GM18502 (cell line): Measurements from ENCODE around the gene INAVA.

Source experiments
- ATAC-seq: cut with Tn5 transposase; IDR thresholded peaks from one replicate; pipeline ENCODE4 v1.9.1; 2021; ENCODE audit warnings: mild to moderate bottlenecking; ENCODE audit not compliant: unreplicated experiment, poor library complexity

INAVA gene, protein sequence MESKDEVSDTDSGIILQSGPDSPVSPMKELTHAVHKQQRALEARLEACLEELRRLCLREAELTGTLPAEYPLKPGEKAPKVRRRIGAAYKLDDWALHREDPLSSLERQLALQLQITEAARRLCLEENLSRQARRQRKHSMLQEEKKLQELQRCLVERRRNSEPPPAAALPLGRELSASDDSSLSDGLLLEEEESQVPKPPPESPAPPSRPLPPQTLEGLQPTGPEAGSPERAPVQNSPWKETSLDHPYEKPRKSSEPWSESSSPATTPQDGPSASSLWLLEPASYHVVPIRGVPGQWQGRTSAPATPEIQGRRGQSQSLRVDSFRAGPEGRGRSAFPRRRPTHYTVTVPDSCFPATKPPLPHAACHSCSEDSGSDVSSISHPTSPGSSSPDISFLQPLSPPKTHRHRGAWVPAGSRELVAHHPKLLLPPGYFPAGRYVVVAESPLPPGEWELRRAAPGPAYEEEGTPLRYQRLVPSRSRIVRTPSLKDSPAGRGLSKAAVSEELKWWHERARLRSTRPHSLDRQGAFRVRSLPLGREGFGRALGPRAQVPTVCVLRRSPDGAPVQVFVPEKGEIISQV

DNA sequence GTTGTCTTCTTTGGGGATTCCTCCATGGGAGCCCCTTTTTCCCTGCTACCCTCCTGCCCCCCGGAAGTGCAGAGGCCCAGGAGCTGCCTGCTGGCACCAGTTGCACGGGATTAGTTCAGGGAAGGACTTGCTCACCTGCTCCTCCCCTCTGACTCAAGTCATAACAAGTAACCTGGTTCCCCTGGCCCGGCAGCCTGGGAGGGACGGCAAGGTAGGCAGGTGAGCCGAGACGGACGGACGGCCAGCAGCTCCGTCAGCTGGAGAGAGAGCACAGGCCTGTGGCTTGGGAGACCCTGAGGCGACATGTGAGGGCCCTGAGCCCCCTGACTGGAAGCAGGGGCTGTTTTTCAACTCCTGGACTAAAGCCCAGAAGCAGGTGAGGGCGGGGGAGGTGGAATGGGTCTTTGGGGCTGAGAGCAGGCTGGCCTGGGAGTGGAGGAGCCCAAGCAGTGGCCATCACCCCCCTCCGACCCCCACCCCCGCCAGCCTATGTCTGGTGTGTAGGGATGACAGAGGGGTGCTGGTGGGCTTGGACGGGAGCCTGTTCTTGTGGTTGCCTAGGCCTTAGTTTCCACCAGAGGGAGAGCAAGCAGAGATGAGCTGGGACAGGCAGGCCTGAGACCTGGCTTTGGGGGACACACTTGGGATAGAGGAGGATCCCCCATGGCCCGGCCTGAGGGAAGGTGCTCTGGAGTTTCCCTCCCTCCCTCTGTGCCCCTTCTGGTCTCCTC is at the start of gene INAVA:
TSS of gene INAVA (plus strand) at position 189 of the 731 bp plus-strand sequence. CDS start 3,501 bp downstream, outside the sequence.
- ATAC-seq: no peak

DNA sequence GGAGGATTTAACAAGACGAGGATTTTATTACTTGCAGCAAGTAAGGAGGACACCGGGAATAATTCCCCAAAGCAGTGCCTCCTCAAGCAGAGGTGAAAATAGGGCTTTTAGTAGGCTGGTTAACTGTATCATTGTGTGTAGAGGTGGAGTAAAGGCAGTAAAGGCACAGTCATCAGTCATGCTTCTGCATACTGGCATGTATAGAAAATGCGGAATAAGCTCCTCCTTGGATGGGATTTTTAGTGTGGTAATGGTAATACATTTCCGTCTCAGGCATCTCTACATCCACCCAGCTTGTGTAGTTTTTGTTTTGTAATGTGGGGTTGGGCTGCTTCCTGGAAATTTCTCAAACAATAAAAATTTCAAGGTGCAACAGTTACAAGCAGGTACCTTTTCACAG is 49.3 kb upstream of the INAVA start:
- no peak for ATAC-seq

DNA sequence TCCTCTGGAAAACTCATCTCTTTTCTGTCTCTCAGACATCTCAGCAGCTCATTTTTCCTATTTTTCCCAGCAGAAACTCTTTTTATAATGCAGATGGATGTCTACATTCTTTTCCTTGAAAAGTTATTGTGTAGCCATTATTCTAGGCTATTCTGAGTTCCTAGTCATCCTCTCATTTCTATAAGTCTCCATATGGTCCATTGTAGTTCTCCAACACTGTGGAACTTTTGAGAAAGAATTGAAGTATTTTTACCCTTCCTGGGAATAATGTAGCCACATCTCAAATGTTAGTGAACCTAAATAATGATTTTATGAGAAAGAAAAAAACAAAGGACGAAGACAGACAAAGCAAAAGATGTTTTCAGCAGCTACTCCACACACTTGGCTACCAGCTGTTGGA is 48.3 kb upstream of the INAVA start:
- ATAC-seq: no peak

DNA sequence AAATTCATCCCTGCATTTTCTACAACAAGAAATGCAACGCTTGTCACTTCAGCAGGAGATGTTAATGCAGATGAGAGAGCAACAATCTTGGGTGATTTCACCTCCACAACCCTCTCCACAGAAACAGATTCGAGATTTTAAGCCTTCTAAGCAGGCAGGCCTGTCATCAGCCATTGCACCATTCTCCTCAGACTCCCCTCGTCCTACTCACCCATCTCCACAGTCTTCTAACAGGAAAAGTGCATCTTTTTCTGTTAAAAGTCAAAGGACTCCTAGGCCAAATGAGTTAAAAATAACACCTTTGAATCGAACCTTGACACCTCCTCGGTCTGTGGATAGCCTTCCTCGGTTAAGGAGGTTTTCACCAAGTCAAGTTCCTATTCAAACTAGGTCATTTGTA is 45.3 kb upstream of the INAVA start:
- no peak for ATAC-seq

DNA sequence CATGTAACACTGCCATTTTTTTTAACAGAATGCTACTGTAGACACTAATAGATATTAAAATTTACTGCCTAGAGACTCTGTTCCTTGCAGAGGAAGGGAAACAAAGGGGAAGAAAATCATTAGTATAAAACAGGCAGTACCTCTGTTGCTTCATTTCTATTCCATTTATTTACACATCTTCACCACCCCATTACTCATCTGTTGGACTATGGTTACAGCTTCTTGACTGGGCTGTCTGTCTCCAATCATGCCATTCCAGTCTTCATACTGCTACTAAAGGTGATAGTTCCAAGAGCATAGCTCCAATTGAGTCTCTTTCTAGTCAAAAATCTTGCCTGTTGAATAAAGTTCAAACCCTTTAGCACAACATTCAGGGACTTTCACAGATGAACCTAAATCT is 44.1 kb upstream of the INAVA start:
- ATAC-seq: no peak

DNA sequence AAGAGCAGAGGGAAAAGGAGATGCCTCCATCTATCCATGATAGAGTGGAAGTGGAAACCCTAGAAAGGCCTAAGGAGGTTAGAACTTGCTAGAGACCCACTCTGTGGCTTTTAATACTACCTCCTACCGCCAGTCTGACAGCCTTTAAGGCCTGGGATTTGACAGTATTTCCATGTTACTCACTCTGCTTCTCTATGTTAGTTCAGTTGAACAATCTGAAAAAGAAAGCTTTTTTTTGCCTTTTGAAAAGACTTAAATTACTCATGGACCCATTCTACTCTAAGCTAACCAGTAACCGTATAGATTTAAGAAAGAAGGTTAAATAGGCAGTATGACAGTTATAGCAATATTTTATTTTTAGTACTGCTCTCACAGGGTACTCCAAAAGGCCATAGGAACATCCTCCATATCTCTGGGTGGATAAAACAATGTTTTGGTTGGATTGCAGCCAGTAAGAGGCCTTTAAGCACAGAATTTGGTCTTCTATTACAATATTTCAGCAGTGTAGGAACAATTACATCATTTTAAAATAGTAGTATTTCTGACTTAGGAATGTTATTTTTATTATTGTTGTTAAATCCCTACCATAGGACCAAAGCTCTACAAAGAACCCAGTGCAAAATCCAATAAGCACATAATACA is 37.9 kb upstream of the INAVA start:
- ATAC-seq: no peak

DNA sequence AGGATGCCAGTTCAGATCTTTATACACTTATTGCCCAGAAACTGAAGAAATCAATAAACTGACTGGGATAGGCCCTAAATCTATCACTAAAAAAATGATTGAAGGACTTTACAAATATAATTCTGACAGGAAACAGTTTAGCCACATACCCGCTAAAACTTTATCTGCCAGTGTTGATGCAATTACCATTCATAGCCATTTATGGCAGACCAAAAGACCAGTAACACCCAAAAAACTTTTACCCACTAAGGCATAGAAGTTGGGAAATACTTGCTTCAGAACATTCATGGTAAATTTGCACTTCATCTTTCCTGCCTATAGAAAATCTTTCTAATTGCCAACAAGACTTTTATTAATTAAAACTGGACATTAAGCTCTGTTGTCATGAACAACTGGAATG is 36.9 kb upstream of the INAVA start:
- ATAC-seq: no peak

DNA sequence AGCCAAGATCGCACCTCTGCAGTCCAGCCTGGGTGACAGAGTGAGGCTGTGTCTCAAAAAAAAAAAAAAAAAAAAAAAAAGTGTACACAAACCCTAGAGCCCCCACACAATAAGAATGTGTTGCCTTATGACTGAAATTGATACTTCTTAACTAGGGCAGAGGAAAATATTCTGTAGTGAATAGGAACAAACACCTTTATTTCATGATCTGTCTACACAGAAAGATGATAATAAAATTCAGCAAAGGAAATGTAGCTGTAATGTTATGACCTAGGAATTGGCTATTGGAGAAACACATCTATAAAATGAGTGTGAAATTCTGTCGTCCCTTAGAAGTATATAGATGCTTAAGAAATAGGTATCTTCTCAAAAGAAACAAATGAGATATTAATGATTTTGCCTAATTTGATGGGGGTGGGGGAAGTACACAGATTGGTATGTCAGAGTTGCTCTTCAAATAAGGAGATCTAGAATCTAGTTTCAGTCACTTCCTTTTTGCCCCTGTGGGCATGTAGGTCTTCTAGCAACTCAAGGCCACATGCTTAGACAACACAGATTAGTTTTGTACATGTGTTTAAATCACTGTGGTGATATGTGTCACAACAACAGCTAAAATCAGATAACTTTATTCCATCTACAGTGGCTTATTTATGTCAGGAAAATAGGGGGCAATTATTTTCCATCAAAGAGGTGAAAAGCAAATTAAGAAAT is 32.6 kb upstream of the INAVA start:
- ATAC-seq: peak; percentile 34

DNA sequence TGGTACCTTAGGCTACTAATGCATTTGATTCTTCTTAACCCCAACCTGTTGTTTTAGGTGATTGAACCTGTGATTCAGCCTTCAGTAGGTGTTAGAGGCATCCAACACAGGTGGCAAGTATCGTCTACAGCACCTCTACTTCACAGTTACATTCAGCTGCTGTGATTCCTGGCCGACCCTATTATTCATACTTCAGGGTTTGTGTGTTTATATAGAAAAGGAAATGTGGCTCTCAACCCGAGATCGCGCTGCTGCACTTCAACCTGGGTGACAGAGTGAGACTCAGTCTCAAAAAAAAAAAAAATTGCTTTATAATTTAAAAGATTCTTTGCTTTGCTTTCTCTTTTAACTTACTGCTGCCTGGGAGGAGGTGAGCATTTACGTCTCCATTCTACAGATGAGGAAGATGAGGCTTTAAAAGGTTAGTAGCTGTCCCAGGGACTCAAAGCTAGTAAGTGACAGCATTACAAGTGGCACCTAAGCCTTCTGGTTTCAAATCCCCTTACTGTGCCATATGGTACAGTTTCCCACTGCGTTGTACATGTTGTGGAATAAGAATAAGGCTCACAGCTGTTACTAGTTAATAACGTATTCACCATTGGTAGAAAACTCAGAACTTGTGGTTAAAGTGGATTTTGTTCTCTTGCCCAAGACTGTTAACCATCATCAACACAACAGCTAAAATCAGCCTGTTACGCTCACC is 31.8 kb upstream of the INAVA start:
- ATAC-seq: no peak

DNA sequence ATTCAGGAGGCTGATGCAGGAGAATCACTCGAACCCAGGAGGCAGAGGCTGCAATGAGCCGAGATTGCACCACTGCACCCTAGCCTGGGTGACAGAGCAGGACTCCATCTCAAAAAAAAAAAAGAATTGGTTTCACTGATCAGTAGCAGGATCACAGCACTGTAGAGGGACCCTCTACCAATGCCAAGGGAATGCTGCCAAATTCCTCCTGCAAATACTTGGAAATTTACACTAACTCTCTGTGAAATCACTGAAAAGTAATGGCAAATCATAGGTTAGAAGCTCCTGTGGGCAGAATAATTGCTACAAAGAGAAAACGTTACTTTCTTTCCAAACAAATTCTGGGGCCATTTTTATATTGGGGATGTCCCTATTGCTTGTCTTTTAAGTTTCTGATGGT is 28.6 kb upstream of the INAVA start:
- ATAC-seq: no peak

DNA sequence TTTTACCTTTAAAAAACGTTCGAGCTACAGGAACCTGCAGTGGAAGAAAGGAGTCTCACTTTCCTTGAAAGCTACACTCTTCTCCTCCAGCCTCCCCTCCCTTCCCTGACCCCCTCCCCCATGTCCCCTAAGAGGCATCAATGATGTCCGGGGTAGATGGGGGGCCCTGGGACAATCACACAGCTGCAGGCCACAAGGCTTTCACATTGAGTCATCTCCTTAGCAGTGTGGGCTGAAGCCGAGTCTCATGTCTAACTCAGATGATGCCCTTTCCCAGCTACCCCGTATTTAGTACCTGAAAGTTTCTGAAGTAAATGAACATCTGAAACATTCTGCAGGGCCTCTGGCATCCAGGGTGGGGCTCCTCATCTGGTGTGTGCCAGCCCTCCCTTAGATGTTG is 28.2 kb upstream of the INAVA start:
- ATAC-seq: peak; percentile 83

DNA sequence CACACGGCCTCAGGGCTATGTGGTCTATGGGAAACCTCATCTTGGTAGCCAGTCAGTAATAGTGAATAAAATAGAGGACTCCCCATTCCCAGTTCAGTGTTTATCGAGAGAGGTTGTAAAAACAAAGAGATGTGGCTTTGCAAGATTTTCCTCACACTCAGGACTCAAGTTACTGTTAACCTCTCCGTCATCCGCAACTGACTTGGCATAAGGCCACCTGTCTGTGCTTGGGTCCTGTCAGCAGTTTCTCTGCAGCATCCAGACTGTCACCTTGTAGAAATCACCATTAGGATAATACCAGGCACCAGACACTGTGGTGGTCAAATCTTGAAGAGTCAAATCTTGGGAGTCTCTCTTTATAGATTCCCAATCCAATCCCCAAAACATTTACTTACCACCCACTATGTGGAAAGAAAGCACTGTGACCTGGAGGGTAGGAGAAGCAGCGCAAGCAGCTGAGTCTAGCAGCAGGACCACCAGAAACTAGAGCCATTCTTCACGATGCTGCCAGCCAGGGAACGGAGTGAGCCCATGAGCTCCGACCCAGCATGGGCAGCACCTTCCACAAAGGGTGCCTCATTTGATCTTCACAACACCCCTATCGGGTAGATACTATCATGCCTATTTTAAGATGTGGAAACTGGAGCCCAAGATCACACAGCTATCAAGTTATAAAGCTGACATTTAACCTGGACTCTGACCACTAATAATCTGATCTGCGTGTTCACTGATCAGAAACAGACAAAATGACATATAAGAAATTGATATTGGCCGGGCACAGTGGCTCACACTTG is 27.5 kb upstream of the INAVA start:
- ATAC-seq: no peak

DNA sequence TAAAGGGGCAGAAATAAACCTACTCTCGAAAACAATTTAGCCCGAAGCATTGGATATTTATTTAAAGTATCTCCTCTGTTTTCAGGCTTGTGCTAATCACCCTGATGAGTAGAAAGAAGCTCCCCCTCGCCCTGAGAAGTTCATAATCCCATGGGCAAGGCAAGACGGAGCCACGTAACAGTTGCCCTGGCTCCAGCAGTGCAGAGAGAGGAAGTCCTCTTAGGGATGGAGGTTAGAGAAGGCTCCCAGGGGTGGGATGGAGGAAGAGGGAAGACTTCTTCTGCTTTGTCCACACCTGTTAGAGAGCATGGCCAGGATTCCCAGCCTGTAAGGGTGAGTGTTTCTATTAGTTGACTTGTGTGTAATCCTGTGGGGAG is 25.3 kb upstream of the INAVA start:
- no peak for ATAC-seq

DNA sequence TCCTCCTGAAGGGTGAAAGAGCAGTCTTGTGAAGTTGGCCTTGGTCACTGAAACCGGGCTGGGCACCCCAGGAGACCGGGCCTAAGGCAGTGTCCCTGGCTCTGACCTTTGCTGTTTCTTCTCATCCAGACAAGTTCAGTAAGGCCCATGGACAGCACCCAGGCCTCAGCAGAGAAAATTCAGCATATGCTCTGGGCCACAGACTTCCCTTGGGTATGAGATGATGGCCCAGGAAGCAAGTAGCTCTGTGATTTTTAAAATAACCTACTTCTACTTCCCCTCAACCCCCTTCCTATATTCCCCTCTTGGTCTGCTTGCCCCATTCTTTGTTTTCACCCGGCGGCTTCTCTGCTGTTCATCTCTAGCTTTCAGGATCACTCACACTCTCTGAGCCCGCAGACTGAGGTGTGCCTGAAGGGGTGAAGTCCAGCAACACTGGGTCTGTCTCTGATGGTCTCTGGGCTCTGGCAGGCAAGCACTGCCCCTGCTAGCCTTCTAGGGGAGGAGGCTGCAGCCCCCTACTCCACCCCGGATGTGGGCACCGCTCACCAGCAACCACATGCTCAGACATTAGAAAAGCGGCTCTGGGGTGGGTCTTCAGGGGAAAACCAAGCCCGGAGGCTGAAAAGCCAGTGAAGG is 24.8 kb upstream of the INAVA start:
- peak; percentile 58 for ATAC-seq

DNA sequence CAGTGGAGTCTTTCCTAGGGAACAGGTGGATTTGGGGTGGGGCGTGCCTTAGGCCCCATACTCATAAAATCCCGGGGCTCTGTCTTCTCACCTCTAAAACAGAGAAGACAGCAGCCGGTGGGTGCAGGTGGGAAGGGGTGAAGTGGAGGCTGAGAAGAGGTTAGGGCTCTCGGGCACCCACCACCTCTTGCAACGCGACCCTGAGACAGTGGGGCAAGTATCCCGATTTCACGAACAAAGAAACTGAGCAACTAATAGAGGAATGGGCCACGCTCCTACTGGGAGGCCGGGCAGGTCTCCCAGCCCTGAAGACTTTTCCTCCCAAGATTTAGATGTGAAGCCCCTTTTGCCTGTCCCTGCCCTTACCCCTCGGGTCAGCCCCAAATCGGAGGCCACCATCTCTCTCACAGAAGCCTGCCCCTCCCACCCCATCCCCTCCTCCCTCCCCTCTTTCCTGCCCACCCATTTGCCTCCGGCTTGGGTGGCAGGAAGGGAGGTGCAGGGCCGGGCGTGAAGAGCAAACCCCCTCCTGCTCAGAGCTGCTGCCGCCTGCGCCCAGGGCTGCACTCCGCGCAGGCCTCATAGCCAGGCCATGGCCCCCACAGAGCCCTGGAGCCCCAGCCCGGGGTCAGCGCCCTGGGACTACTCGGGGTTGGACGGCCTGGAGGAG is 22.1 kb upstream of the INAVA start, which contains the start of gene GPR25:
TSS of gene GPR25 (plus strand) at position 536 of the 670 bp plus-strand sequence. CDS start at position 593, 57 bp downstream.
- no peak for ATAC-seq

DNA sequence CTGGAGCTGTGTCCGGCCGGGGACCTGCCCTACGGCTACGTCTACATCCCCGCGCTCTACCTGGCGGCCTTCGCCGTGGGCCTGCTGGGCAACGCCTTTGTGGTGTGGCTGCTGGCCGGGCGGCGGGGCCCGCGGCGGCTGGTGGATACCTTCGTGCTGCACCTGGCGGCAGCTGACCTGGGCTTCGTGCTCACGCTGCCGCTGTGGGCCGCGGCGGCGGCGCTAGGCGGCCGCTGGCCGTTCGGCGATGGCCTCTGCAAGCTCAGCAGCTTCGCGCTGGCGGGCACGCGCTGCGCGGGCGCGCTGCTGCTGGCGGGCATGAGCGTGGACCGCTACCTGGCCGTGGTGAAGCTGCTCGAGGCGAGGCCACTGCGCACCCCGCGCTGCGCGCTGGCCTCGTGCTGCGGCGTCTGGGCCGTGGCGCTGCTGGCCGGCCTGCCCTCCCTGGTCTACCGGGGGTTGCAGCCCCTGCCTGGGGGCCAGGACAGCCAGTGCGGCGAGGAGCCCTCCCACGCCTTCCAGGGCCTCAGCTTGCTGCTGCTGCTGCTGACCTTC is 21.5 kb upstream of the INAVA start:
- ATAC-seq: no peak

DNA sequence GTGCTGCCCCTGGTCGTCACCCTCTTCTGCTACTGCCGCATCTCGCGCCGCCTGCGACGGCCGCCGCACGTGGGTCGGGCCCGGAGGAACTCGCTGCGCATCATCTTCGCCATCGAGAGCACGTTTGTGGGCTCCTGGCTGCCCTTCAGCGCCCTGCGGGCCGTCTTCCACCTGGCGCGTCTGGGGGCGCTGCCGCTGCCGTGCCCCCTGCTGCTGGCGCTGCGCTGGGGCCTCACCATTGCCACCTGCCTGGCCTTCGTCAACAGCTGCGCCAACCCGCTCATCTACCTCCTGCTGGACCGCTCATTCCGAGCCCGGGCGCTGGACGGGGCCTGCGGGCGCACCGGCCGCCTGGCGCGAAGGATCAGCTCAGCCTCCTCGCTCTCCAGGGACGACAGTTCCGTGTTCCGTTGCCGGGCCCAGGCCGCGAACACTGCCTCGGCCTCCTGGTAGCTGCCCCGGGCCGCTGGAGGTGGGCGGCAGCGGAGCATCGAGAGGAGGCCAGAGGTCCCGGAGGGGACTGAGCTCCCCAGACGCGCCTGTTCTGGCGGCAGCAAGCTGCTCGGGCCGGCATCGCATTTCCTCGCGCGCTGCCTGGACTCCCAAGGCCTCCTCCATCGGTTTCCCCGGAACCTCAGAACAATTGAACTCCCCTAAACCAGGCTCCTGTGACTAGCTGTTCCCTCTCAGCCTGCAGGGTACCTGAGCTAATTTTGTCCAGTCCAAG is 20.9 kb upstream of the INAVA start:
- no peak for ATAC-seq
